ENCODE measurements around the gene FARP1.
A peak's percentile ranks its signal among the peaks of the same experiment; 100 is the strongest.

FARP1 gene

DNA sequence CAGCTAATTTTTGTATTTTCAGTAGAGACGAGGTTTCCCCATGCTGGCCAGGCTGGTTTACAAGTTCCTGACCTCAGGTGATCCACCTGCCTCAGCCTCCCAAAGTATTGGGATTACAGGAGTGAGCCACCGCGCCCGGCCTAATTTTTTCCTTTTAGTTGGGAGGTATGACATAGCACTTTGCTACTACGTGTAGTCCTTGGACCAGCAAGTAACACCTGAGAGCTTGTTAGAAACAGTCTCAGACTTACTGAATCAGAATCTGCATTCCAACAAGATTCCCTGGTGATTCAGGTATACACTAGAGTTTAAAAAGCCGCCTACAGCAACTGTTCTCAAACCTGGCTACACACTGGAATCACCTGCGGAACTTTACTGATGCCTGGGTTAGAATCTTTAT is 1.8 kb upstream of the FARP1 start:
- no peak for DNase-seq (ENCODE audit: low read depth in 2 of 2)

DNA sequence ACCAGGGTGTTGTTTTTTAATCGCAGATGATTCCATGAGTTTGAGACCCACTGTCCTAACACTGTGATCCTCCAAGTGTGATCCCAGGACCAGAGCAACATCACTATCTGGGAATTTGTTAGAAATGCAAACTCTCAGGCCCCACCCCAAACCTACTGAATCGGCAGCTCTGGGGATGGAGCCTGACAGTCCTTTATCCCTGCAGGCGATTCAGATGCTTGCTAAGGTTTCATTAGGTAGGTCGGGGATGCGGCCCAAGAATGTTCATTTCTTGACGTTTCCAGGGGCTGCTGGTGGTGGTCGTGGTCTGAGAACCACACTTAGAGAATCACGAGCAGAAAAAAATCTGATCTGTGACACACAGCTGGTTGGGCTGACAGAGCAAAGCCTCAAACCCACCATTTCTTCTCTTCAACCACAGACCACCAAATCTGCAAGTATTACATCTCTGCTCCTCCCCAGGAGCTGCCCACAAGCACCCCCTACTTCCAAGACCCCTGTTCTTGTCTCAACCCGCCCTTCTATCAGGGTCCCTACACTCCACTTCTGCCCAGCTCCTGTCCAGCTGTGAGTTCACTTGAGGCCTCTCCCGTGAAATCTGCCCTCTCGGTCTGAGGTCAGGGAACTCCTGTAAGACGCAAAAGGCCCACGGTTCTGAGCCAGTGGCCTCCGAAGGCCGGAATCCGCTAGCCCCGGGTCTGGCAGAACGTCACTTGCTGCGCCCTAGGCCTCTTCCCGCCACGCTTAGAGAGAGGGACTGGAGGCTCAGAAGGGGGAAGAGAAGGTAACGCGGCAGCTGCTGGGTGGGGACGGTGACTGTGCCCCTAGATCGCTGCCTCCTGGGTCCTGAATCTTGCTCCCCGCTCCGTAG is 1.1 kb upstream of the FARP1 start:
- no peak for DNase-seq (ENCODE audit: low read depth in 2 of 2)

DNA sequence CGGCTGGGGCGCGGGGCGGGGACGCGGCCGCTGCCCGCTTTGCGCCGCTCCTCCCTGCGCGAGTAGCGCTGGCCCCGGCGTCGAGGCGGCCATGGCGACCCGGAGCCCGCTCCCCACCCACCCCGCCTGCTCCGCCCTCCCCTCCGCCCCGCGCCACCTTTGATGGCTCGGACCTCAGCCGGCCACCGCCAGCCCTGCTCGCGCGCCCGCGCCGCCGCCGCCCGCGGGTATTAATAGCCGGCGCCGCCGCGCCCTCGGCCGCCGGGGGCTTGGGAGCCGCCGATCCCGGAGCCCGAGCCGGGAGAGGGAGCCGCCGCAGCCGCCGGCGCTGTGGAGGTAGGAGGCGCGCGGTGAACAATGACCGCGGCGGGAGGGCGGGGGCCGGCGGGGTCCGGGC is 261 bp downstream of the FARP1 start:
- DNase-seq (ENCODE audit: low read depth in 2 of 2), result no peak

DNA sequence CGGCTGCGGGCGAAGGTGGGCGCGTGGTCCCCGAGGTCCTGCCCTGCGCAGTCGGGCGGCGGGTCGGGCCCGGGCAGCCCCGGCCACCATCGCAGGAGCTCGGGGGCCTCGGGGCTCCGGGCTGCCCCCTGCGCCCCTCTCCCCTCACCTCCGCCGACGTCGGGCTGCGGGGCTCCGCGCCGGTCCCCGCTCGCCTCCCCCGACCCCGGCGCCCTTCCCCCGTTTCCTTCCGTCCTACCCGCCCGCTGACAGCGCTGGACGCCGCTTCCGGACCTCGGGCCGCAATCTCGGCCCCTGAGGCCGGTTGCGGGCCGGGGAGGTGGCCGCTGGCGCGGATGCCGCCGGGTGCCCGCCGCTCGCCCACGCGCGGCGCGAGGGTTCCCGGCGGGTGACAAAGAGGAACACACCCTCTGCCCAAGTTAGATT is 720 bp downstream of the FARP1 start:
- DNase-seq (ENCODE audit: low read depth in 2 of 2), result no peak

DNA sequence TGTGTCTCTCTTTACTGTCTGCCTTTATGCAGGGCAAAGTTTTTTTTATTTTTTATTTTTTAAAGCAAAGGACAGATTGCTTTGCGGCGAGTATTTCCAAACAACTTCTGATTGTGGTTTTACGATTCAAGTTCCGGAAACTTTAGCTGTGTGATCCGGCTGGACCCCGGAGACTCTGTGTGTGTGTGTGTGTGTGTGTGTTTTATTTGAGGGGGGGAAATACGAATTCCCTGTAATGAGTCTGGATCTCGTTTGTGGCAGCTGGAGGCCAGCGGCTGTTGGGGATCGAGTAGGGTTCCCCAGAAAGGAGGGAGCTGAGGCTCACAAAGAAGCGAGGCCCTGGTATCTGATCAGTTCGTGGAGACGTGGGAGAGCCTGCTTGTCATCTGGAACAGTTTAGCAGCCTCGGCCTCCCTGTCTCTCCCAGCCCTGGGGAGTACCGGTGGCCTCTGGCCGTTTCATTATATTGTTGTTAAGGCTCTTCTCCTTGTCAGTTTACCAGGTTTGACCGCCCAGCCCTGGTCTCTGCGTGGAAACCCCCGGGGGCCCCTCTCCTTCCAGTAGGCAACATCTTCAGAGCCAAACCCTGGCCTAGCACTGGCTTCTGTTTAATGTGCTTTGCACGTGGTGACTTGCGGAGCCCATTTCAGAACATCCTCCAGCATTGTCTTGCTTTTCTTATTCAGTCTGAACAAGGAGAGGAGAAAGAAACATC is 1.3 kb downstream of the FARP1 start:
- DNase-seq (ENCODE audit: low read depth in 2 of 2), result peak in 1 of 2 experiments; percentile 34

DNA sequence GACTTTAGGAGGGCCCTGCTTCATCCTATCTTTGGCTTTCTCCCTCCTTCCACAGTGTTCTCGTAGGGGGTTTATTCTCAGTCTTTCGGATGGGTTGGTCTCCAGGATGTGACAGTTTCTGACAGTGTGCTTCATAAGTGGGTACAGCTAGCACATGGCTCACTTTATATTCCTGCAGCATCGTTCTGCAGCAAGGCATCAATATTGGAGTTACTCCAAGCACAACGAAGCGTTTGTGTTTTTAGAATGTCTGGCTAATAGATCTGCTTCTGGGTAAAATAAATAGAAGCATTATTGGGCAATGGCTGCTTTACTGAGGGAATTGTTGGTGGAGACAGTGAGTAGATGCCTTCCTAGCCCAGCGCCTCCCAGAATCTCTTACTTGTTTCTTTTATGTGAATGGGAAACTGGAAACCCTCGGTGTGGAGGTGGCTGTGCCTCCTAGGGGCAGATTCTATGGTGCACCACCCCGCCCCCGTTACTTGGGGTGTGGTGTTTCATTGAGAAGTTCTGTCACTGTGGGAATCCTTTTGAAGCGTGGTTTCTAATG is 2.0 kb downstream of the FARP1 start:
- peak in 1 of 2 experiments; percentile 28 for DNase-seq (ENCODE audit: low read depth in 2 of 2)

DNA sequence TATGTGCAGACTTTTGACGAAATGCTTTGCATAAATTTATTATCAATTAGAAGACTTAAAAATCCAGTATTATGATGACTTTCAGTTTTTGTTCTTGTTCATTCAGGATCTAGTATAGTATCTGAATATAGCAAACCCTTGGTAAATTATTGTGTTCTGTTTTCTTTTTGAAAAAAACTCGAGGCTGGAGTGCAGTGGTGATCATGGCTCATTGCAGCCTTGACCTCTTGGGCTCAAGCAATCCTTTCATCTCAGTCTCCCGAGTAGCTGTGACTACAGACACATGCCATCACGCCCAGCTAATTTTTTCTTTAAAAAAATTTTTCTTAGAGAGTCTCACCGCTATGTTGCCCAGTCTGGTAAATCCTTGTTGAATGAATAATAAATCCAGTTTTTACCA is 4.6 kb downstream of the FARP1 start:
- DNase-seq (ENCODE audit: low read depth in 2 of 2), result no peak

DNA sequence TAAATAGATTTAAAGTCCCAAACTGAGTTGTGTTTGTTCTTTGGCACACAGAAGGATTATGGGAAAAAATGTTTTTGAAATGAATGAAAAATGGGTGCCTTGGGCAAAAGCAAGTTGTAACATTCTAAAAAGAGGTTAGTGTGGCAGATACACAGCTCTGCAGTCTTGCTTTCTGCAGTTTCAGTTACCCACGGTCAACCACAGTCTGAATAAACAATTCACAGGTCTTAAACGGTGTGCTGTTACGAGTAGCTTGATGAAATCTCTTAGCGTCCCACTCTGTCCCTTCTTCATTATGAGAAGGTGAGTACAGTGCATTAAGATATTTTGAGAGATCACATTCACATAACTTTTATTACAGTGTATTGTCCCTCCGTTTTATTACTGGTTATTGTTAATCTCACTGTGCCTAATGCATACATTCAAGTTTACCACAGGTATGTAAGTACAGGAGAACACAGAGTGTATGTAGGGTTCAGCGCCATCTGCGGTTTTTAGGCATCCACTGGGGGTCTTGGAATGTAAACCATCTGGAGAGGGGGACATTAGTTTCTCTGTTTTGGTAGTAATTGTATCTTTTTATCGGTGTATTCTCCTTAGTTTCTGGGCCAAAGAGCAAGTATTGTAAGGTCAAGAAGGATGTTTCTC is 8.1 kb downstream of the FARP1 start:
- no peak for DNase-seq (ENCODE audit: low read depth in 2 of 2)

DNA sequence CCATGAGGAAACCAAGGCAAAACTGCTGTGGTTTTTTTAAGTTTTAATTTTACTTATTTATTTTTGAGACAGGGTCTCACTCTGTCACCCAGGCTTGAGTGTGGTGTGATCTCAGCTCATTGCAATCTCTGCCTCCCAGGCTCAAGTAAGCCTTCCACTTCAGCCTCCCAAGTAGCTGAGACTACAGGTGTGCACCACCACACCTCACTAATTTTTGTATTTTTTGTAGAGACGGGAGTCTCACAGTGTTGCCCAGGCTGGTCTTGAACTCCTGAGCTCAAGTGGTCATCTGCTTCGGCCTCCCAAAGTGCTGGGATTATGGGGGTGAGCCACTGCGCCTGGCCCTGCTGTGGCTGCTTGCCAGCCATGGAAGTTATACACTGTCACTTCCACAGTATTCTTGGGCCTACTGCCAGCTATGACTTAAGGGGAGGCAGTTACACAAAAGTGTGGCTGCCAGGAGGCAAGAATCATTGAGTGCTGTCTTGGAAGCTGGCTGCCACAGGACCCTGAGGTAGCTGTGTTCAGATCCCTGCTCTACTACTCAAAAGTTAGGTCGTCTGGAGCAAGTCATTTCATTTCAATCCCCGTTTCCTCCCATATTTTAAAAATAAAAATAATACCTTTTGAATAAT is 12.7 kb downstream of the FARP1 start:
- no peak for DNase-seq (ENCODE audit: low read depth in 2 of 2)

DNA sequence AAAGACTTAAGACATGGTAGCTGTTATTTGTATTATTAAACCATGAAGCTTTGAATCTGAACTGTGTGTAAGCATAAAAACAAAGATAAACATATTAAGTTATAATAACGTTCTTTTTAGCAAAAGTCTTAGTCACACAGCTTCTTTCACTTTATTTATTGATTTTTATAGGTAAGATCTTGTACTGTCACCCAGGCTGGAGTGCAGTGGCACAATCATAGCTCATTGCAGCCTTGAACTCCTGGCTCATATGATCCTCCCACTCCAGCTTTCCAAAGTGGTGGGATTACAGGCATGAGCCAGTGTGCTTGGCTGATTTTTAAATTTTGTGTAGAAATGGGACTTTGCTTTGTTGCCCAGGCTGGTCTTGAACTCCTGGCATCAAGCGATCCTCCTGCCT is 13.4 kb downstream of the FARP1 start:
- no peak for DNase-seq (ENCODE audit: low read depth in 2 of 2)

DNA sequence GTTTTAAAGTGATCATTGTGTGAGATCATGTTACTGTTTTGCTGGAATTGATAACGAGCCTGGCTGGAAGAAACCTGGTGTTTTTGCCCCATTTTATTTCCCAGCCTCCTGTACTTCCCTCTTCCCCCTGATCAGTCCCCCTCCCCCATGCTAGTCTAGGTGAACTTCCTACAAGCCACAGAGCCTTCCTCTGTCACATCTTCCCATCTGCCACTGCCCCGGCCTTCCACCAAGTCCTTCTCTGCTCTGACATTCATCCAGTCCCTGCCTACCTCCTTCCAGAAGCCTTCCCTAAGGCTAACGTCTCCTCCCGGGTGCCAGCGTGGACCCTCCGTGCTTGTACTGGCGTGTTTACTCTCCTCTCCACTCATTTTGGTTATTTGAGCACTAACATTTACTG is 14.3 kb downstream of the FARP1 start:
- DNase-seq (ENCODE audit: low read depth in 2 of 2), result no peak

DNA sequence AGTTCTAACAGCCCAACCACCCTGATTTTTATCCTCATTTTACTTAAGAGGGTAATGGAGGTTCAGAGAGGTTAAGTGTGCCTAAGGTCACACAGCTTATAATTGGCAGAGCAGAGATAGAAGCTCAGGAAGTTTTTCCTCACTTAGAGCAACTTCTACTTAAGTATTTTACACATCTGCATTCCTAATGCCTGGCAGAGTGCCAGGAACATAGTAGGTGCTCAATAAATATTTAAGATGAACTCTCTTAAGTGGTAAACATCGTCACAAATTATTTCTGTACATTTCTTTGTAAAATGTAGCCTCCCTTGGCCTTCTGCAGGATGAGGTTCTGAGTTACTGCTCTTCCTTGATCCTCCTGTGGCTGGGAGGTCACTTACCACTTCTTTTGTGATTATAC is 14.7 kb downstream of the FARP1 start:
- no peak for DNase-seq (ENCODE audit: low read depth in 2 of 2)

DNA sequence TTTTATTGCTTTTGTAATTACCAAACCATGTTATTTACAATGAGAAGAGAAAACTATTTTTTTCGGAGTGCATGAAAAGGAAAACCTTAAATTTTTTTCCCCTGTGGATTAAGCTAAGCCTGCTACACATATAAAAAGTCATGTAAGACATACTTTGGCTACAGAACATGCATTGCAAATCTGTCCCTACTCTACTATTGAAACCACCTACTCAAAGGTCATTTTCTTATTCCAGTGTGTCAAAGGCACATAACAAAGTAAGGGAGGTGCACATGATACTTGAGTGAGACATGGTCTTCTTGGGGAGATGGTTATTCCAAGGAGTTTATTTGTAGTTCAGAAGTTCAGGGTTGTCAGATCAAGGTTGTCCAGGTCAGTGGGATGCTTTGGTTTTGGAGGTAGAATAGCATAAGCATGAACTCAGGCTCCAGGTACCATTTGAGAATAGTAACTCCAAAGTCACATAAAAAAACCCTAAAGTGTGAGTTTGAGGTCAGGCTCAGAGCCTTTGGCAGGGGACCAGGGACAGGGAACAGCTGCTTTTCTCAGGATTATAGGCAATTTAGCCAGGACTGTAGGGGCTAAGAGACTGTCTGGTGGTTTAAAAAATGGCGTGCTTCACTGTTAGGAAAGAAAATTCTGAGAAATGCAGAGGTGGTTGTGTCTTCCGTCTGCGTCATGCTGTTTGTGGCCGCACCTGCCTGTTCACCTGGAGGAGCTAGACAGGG is 15.4 kb downstream of the FARP1 start:
- no peak for DNase-seq (ENCODE audit: low read depth in 2 of 2)

DNA sequence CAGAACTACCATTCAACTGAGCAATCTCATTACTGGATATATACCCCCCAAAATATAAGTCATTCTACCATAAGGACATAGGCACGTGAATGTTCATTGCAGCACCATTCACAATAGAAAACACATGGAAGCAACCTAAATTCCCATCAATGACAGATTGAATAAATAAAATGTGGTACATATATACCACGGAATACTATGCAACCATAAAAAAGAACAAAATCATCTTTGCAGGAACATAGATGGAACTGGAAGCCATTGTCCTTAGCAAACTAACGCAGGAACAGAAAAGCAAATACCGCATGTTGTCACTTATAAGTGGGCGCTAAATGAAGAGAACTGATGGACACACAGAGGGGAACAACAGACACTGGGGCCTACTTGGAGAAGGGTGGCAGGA is 20.0 kb downstream of the FARP1 start:
- no peak for DNase-seq (ENCODE audit: low read depth in 2 of 2)

DNA sequence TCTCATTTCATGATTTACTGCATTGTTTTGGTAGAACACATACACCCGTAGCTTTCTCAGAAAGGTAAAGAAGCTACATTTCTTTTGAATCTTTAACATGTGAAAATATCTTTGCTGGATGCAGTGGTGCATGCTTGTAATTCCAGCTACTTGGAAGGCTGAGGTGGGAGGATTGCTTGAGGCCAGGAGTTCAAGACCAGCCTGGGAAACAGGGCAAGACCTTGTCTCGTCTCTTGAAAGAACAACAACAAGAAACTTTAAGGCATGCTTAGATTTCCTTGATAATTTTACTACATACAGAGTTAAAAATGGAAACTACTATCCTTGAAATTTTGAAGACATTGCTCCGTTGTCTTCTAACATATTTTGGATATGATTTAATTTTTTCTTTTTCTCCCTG is 26.4 kb downstream of the FARP1 start:
- no peak for DNase-seq (ENCODE audit: low read depth in 2 of 2)

DNA sequence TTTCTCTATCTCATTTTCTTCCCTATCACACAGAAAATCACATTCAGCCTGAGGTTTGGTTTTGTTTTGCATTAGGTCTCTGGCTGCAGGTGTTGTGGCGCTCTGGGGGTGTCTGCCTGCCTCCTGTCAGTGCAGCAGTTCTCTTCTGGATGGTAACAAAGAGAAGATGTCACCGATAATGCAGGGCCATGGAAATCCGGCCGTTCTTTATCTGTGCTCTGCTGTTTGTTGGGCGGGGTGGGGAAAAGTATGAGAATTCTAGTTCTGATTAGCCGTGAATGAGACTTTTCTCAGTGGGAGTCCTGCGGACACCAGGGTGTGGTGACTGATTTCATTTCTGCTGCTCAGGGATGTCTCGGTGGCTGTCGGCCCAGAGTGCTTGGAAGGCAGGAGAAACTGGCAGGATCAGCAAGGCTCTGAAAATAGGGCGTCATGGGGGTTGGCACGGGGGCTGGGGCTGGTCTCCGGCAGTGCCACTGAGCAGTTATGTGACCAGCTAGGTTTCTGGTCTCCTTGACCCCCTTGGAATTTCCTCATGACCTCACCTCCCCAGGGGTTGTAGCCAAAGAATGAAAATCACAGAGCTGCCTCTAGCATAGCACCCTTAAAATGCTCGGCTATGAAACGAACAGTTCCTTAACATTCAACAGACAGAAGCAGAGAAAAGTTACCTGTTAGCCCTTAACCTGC is 29.2 kb downstream of the FARP1 start:
- no peak for DNase-seq (ENCODE audit: low read depth in 2 of 2)

DNA sequence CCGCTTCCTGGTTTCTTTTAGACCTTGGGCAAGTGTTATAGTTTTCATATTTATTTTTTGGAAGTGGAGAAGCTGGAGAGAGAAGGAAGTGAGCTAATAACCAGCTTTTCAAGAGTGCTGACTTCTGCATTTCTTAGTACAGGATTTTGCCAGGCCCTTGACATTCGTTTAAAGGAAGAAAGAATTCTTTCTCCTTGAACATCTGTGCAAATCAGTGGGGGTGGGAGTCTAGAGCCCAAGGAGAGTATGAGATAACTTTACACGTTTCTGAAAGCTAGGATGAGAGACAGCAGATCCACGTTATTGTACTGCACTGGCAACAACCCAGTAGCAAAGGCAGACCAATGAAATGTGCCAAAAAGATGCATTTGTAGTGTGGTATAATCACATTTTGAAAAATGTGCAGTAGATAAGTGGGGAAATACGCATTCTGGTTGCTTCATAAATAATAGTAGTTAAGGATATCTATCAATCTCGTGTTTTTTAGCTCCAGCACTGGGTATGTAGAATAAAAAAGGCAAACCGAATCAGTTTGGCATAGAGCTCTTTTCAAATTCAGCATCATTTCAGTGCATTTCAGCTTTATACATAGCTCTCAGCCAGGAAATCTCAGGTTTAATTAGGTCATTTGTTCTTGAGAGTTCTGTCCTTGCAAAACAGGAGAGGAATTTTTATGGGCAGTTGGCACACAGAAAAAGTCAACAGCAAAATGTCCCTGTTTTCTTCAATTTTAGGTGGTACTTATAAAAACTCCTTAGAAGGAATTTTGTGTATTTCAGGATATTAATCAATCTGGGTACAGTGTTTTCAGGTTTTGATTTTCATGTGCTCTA is 29.9 kb downstream of the FARP1 start:
- DNase-seq (ENCODE audit: low read depth in 2 of 2), result no peak

DNA sequence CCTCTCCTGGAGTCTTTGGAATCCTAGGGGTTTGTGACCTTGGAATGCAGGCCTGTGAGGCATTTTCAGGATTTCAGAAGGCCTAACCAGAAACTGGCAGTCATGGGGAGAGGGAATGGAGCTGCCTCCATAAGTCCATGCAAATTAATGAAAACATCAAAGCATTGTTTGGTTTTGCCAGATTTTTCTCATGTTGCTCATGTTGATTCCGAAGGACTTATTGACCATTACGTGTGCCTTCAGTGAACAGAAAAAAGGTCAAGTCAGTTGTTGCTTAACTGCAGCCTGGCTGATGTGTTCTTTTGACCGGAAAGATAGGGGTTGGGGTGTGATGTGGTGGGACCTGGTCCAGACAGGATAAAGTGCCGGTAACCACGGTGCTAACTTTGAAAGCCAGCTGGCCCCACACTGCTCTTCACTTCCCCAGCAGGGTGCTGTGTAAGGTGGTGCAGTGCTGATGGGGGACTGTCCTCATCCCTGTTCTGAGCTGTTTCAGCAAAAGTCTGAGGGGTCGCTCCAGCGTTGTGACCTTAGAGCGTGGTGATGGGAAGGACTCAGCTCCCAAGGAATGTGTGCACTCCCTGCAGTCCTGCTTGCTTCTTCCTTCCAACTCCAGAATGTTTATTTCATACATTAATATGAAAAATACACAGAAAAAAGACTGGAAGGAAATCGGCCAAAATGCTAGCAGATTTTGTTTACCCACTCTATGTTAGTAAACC is 30.7 kb downstream of the FARP1 start:
- DNase-seq (ENCODE audit: low read depth in 2 of 2), result peak; percentile 75

DNA sequence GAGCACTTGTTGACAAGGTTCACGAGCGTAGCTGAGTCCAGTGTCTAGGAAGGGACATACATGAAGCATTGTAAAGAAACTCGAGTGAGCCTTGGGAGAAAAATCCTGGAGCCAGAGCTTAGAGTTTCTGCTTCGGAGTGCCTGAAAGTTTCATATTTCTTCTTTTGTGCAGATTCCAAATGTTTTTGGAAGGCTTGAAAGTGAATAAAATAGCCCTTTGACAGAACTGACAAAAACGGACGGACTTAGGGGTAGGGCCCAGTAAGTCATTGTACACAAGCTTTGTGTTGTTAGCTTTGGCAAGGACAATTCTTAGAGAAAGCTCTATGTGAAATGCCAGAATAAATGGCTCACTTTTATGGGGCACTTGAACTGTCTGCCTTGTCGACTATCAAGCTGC is 31.4 kb downstream of the FARP1 start:
- no peak for DNase-seq (ENCODE audit: low read depth in 2 of 2)
